Naive thymus-derived CD8-positive, alpha-beta T cell (primary cell): Measurements from ENCODE around the gene CDK13. TPM values are rescaled to one million over a fixed set of nuclear protein-coding genes. Genes with fewer than 3 reads are reported as not detected.

Source experiments
- ATAC-seq, 2 donors: fragments of 150-1000 bp; cut with Tn5 transposase in 1 of 2; sonication (Bioruptor Pico), chemical (Tn5 transposase) in 1 of 2; 1 replicate in 1 of 2; 2 replicates in 1 of 2; pipeline ENCODE4 v1.10.0; 2021; ENCODE audit warnings: mild to moderate bottlenecking in 2 of 2, moderate library complexity in 2 of 2
- POLR2A ChIA-PET: fragments of 350-600 bp; sonication (Branson Sonifier 250); formaldehyde crosslinking; loops from one replicate; lab custom pipeline; 2021; ENCODE audit warnings: antibody characterized with exemption; lab: Charles Lee
- DNase-seq, 10 donors: peaks; one replicate each; pipeline versions ENCODE4 v3.0.0 to v3.0.0-alpha.2; 2020 to 2022
- H3K27ac Mint-ChIP-seq, 10 donors: one replicate each; pipeline ENCODE4 v1.8.0; 2020 to 2022; ENCODE audit warnings: mild to moderate bottlenecking in 10 of 10, mixed read lengths in 10 of 10, moderate library complexity in 4 of 10, inconsistent platforms in 1 of 10
- H3K27me3 Mint-ChIP-seq, 5 donors: one replicate each; pipeline ENCODE4 v1.8.0; 2021 to 2022; ENCODE audit warnings: mixed read lengths in 5 of 5
- H3K36me3 Mint-ChIP-seq, 3 donors: one replicate each; pipeline ENCODE4 v1.8.0; 2020 to 2022; ENCODE audit warnings: mixed read lengths in 3 of 3, mild to moderate bottlenecking in 2 of 3, inconsistent platforms in 1 of 3
- H3K4me1 Mint-ChIP-seq, 4 donors: one replicate each; pipeline ENCODE4 v1.8.0; 2021 to 2022; ENCODE audit warnings: mixed read lengths in 4 of 4
- H3K4me3 Mint-ChIP-seq, 10 donors: one replicate each; pipeline ENCODE4 v1.8.0; 2020 to 2022; ENCODE audit warnings: mild to moderate bottlenecking in 10 of 10, mixed read lengths in 10 of 10, moderate library complexity in 6 of 10, inconsistent platforms in 1 of 10
- H3K9me3 Mint-ChIP-seq, 9 donors: one replicate each; pipeline ENCODE4 v1.8.0; 2020 to 2022; ENCODE audit warnings: mixed read lengths in 9 of 9, mild to moderate bottlenecking in 3 of 9, inconsistent platforms in 1 of 9, moderate library complexity in 1 of 9
- polyA plus RNA-seq, 3 donors: library from polyadenylated mRNA; unstranded; fragments of 300-500 nt; fragmentation: Illumina TruSeq; gene quantifications; one replicate each; pipeline ENCODE4 v1.2.3, GENCODE V29; 2021
- total RNA-seq, 8 experiments: library from RNA in 2 of 8; stranded (reverse) in 2 of 8; gene quantifications; one replicate each; pipeline ENCODE4 v1.2.3 and lab custom pipeline; 2021 to 2026

The CDK13 gene
- total and polyA plus RNA-seq, 5 experiments from 2014 or later = 26.1 to 102 (median 38.0) TPM

GRCh38 chr7:40024048-40024447 is 74.0 kb downstream of the CDK13 start:
- DNase-seq (no peak), ATAC-seq (no peak)
- peaks cover 0 to 54% (median 11%) of the 10 kb centered on the region in 3 donors for H3K36me3 Mint-ChIP-seq
- no peaks in the 10 kb centered on the region for H3K27me3 Mint-ChIP-seq
- H3K9me3 Mint-ChIP-seq = no peaks in the 10 kb centered on the region
- peaks cover 8 to 21% (median 17%) of the 10 kb centered on the region in 4 donors for H3K4me1 Mint-ChIP-seq
- no peak overlapping the region for H3K4me3 Mint-ChIP-seq
- POLR2A ChIA-PET = no interaction called here
- H3K27ac Mint-ChIP-seq = peak overlapping the region in 8 of 10 donors; percentile 5 to 91 (median 48)

GRCh38 chr7:40024841-40025240 is 74.8 kb downstream of the CDK13 start:
- no peak overlapping the region for H3K4me3 Mint-ChIP-seq
- DNase-seq = no peak
- H3K27me3 Mint-ChIP-seq = no peaks in the 10 kb centered on the region
- POLR2A ChIA-PET = no interaction called here
- H3K4me1 Mint-ChIP-seq = peaks cover 8 to 22% (median 17%) of the 10 kb centered on the region in 4 donors
- peak overlapping the region in 3 of 10 donors; percentile 51 to 91 (median 63) for H3K27ac Mint-ChIP-seq
- no peak for ATAC-seq
- H3K36me3 Mint-ChIP-seq = peaks cover 0 to 57% (median 11%) of the 10 kb centered on the region in 3 donors
- H3K9me3 Mint-ChIP-seq = no peaks in the 10 kb centered on the region

DNA sequence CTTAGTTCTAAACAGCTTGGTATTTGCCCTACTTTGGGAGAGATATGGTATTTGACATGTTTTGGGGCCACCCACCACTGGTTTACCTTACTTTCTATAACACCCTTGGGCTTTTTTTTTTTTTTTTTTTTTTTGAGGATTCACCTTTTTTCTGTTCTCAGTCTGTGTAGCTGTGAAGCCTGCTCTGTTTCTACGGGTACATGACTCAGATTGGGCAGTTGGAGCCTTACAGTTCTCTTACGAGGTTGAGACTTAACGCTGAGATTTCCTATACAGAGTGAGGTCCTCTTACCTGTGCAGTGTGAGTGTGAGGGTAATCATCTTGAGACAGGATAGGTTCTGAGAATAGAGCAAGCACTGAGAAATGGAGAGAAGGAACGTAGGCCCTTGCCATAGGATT is 77.5 kb downstream of the CDK13 start:
- DNase-seq (no peak), ATAC-seq (no peak)
- POLR2A ChIA-PET = interaction anchor here (0.6 kb wide), 1 partner anchor 15 kb away, joined by 6 read pairs; no protein-coding TSS in a partner anchor
- H3K27me3 Mint-ChIP-seq = no peaks in the 10 kb centered on the region
- H3K27ac Mint-ChIP-seq = peak overlapping the region in 1 of 10 donors; percentile 40
- peaks cover 0 to 59% (median 14%) of the 10 kb centered on the region in 3 donors for H3K36me3 Mint-ChIP-seq
- no peak overlapping the region for H3K4me3 Mint-ChIP-seq
- peaks cover 6 to 26% (median 21%) of the 10 kb centered on the region in 4 donors for H3K4me1 Mint-ChIP-seq
- H3K9me3 Mint-ChIP-seq = no peaks in the 10 kb centered on the region

DNA sequence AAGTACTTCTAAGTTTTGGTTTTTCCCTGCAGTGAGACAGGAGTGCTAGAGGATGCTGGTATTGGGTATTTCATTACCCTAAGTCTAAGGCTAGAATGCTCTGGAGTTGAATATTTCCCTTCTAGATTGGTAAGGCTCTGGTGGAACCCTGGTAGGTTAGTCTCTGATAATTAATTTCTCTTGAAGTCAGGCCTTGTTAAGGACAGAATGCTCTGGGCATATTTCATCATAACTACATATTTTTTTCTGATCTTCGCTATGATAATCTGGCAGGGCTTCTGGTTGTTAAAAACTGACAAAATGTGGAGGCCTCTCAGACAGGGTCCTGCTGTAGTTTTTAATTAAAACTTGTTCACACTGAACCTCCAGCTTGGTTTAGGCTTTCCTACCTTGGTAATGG is 83.8 kb downstream of the CDK13 start:
- Mint-ChIP-seq H3K4me1 (peaks cover 6 to 34% (median 27%) of the 10 kb centered on the region in 4 donors), H3K9me3 (peaks cover 0 to 2% (median 0%) of the 10 kb centered on the region in 9 donors), H3K27ac (peak overlapping the region in 5 of 10 donors; percentile 33 to 77 (median 45)), H3K36me3 (peaks cover 0 to 37% (median 14%) of the 10 kb centered on the region in 3 donors), H3K27me3 (no peaks in the 10 kb centered on the region), H3K4me3 (no peak overlapping the region)
- POLR2A ChIA-PET = interaction anchor here (0.5 kb wide), 1 partner anchor 270 kb away, joined by 3 read pairs; no protein-coding TSS in a partner anchor
- ATAC-seq (no peak), DNase-seq (no peak)

DNA sequence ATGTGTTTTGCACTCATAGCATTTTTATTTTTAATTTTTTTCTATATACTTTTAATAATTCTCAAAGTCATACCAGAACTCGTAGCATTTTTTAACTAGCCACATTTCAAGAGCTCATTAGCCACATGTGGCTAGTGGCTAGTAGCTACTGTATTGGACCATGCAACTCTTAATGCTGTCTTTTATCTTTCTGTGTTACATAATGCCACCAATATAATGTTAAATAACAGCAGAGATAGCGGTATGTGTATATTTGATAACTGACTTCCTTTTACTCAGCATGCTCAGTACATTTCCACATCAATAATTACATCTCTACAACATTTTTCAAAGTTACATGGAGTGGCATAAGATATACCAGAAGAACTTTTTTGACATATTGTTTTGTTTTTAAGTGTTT is 91.4 kb downstream of the CDK13 start:
- Mint-ChIP-seq H3K27ac (peak overlapping the region in 2 of 10 donors; percentile 30 to 67), H3K9me3 (peaks cover 0 to 2% (median 0%) of the 10 kb centered on the region in 9 donors)
- POLR2A ChIA-PET = no interaction called here

GRCh38 chr7:40043164-40043563 is 93.1 kb downstream of the CDK13 start:
- Mint-ChIP-seq H3K27me3 (no peaks in the 10 kb centered on the region), H3K9me3 (no peaks in the 10 kb centered on the region), H3K36me3 (peaks cover 0 to 45% (median 0%) of the 10 kb centered on the region in 3 donors), H3K4me1 (peaks cover 0 to 3% (median 2%) of the 10 kb centered on the region in 4 donors), H3K4me3 (no peak overlapping the region), H3K27ac (peak overlapping the region in 2 of 10 donors; percentile 25 to 87)
- POLR2A ChIA-PET = interaction anchor here (0.7 kb wide), 2 partner anchors 16 to 164 kb away, joined by 3 to 6 read pairs; no protein-coding TSS in a partner anchor
- DNase-seq = no peak
- ATAC-seq = no peak

More for the DNA sequence above, 91.4 kb downstream of the CDK13 start:
- ATAC-seq = no peak
- Mint-ChIP-seq H3K4me1 (peaks cover 0 to 10% (median 7%) of the 10 kb centered on the region in 4 donors), H3K27me3 (no peaks in the 10 kb centered on the region), H3K4me3 (no peak overlapping the region), H3K36me3 (peaks cover 0 to 48% (median 8%) of the 10 kb centered on the region in 3 donors)
- DNase-seq = no peak

DNA sequence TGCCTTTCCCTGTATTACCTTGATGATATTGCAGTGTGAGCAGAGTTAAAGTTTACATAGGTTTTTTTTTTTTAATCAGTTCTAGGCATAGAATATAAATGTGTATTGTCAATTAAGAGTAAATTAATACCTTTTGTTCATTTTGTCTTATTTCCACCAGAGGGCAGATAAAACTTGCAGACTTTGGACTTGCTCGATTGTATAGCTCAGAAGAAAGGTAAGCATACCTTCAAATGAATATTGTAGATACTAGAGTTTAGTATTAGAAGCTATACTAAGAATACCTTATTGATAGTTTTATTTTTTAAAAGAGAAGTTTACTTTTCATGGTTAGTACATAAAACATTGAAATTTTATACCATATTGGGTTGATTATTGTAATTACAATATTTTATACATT is 97.6 kb downstream of the CDK13 start:
- Mint-ChIP-seq H3K27ac (peak overlapping the region in 1 of 10 donors; percentile 18), H3K27me3 (no peaks in the 10 kb centered on the region), H3K9me3 (no peaks in the 10 kb centered on the region), H3K4me3 (no peak overlapping the region), H3K4me1 (peaks cover 0 to 6% (median 2%) of the 10 kb centered on the region in 4 donors), H3K36me3 (peaks cover 0 to 48% (median 0%) of the 10 kb centered on the region in 3 donors)
- ATAC-seq = no peak
- no peak for DNase-seq
- POLR2A ChIA-PET = interaction anchor here (2.1 kb wide), 1 partner anchor 97 kb away, joined by 12 read pairs; the partner anchor contains the start of gene CDK13

- Mint-ChIP-seq H3K4me3 (no peak overlapping the region), H3K27ac (peak overlapping the region in 5 of 10 donors; percentile 7 to 24 (median 9)), H3K4me1 (peaks cover 4 to 17% (median 11%) of the 10 kb centered on the region in 4 donors), H3K27me3 (no peaks in the 10 kb centered on the region), H3K9me3 (no peaks in the 10 kb centered on the region), H3K36me3 (peaks cover 0 to 63% (median 2%) of the 10 kb centered on the region in 3 donors)
- ATAC-seq = no peak
- POLR2A ChIA-PET = interaction anchor here (0.7 to 1.2 kb wide), 3 partner anchors 10 to 107 kb away, joined by 3 to 4 read pairs (median 3); partner anchors contain the start of gene CDK13
- no peak for DNase-seq
Observed at GRCh38 chr7:40057292-40057691, 107.2 kb downstream of the CDK13 start.

GRCh38 chr7:40058026-40058425 is 108.0 kb downstream of the CDK13 start:
- no peaks in the 10 kb centered on the region for H3K27me3 Mint-ChIP-seq
- no peaks in the 10 kb centered on the region for H3K9me3 Mint-ChIP-seq
- H3K4me3 Mint-ChIP-seq = no peak overlapping the region
- H3K4me1 Mint-ChIP-seq = peaks cover 2 to 17% (median 9%) of the 10 kb centered on the region in 4 donors
- DNase-seq (no peak), ATAC-seq (no peak)
- peaks cover 0 to 66% (median 4%) of the 10 kb centered on the region in 3 donors for H3K36me3 Mint-ChIP-seq
- peak overlapping the region in 2 of 10 donors; percentile 9 to 20 for H3K27ac Mint-ChIP-seq
- POLR2A ChIA-PET = interaction anchor here (0.7 to 1.1 kb wide), 3 partner anchors 11 to 107 kb away, joined by 3 read pairs; no protein-coding TSS in a partner anchor

DNA sequence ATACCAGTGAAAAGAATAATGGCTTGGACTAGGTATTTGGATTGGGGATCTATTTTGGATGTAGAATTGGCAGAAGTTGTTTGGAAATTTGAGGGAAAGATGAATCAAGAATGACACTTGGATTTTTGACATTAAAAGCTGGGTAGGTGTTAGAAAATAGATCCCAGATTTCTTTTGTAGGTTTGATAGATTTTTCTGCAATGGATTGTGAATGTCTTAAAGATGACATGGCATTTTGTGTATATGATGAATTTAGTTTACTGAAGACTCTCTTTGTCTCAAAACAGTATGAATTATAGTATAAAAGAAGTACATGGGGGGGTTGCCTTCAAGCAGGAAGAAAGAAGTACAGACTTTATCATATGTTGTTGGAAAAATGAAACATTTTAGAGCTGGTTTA is 108.6 kb downstream of the CDK13 start:
- POLR2A ChIA-PET = interaction anchor here (1.1 kb wide), 1 partner anchor 108 kb away, joined by 3 read pairs; no protein-coding TSS in a partner anchor
- peaks cover 2 to 17% (median 9%) of the 10 kb centered on the region in 4 donors for H3K4me1 Mint-ChIP-seq
- H3K27ac Mint-ChIP-seq = peak overlapping the region in 1 of 10 donors; percentile 3
- H3K27me3 Mint-ChIP-seq = no peaks in the 10 kb centered on the region
- H3K36me3 Mint-ChIP-seq = peaks cover 0 to 64% (median 6%) of the 10 kb centered on the region in 3 donors
- no peak for ATAC-seq
- H3K9me3 Mint-ChIP-seq = no peaks in the 10 kb centered on the region
- DNase-seq = no peak
- no peak overlapping the region for H3K4me3 Mint-ChIP-seq

GRCh38 chr7:40059057-40059456 is 109.0 kb downstream of the CDK13 start:
- Mint-ChIP-seq H3K9me3 (no peaks in the 10 kb centered on the region), H3K4me1 (peaks cover 2 to 17% (median 9%) of the 10 kb centered on the region in 4 donors), H3K36me3 (peaks cover 0 to 62% (median 6%) of the 10 kb centered on the region in 3 donors), H3K27me3 (no peaks in the 10 kb centered on the region), H3K4me3 (no peak overlapping the region), H3K27ac (peak overlapping the region in 1 of 10 donors; percentile 3)
- ATAC-seq (no peak), DNase-seq (no peak)
- POLR2A ChIA-PET = interaction anchor here (1.1 kb wide), 1 partner anchor 108 kb away, joined by 3 read pairs; no protein-coding TSS in a partner anchor

GRCh38 chr7:40072268-40072667 is 122.2 kb downstream of the CDK13 start:
- H3K36me3 Mint-ChIP-seq = peaks cover 0 to 32% (median 1%) of the 10 kb centered on the region in 3 donors
- H3K27ac Mint-ChIP-seq = peak overlapping the region in 1 of 10 donors; percentile 39
- peaks cover 0 to 4% (median 2%) of the 10 kb centered on the region in 4 donors for H3K4me1 Mint-ChIP-seq
- H3K4me3 Mint-ChIP-seq = no peak overlapping the region
- POLR2A ChIA-PET = no interaction called here
- H3K9me3 Mint-ChIP-seq = no peaks in the 10 kb centered on the region
- DNase-seq (no peak), ATAC-seq (no peak)
- no peaks in the 10 kb centered on the region for H3K27me3 Mint-ChIP-seq

GRCh38 chr7:40073239-40073638 is 123.2 kb downstream of the CDK13 start:
- H3K9me3 Mint-ChIP-seq = no peaks in the 10 kb centered on the region
- peaks cover 0 to 4% (median 1%) of the 10 kb centered on the region in 4 donors for H3K4me1 Mint-ChIP-seq
- ATAC-seq (no peak), DNase-seq (no peak)
- no peak overlapping the region for H3K27ac Mint-ChIP-seq
- peaks cover 0 to 22% (median 1%) of the 10 kb centered on the region in 3 donors for H3K36me3 Mint-ChIP-seq
- no peaks in the 10 kb centered on the region for H3K27me3 Mint-ChIP-seq
- POLR2A ChIA-PET = no interaction called here
- H3K4me3 Mint-ChIP-seq = no peak overlapping the region
